CD14-positive monocyte (primary cell): ENCODE measurements around the gene SMPD3. TPM values are rescaled to one million over a fixed set of nuclear protein-coding genes. Genes with fewer than 3 reads are reported as not detected.

Experiments used
- DNase-seq, 3 donors: peaks; one replicate each; pipeline ENCODE4 v3.0.0-alpha.2; 2011 to 2022
- H2AFZ ChIP-seq: 2 replicates; pipeline ENCODE4 v1.6.0; 2012; ENCODE audit warnings: mild to moderate bottlenecking, low read depth, low read length, inconsistent platforms; ENCODE audit not compliant: insufficient read depth, poor library complexity, severe bottlenecking
- H3K27ac ChIP-seq, 2 donors: 1 replicate in 1 of 2; 2 replicates in 1 of 2; pipeline ENCODE4 v1.5.1; 2012 to 2013; ENCODE audit warnings: low read length in 2 of 2, control low read depth in 1 of 2, inconsistent platforms in 1 of 2, low read depth in 1 of 2, mild to moderate bottlenecking in 1 of 2
- H3K27me3 ChIP-seq, 2 donors: one replicate each; pipeline versions ENCODE4 v1.6.0 to v1.6.1; 2011 to 2013; ENCODE audit warnings: low read length in 2 of 2; ENCODE audit not compliant: control insufficient read depth in 2 of 2, insufficient read depth in 2 of 2
- H3K36me3 ChIP-seq, 2 donors: replicated peaks in 1 of 2; 1 replicate in 1 of 2; 2 replicates in 1 of 2; pipeline versions ENCODE4 v1.5.1 to v1.6.1; 2012 to 2013; ENCODE audit warnings: low read length in 2 of 2, control low read depth in 1 of 2, inconsistent platforms in 1 of 2, mild to moderate bottlenecking in 1 of 2; ENCODE audit not compliant: insufficient read depth in 2 of 2, control insufficient read depth in 1 of 2
- H3K4me1 ChIP-seq, 2 donors: 1 replicate in 1 of 2; 2 replicates in 1 of 2; pipeline versions ENCODE4 v1.5.1 to v1.6.1; 2012 to 2013; ENCODE audit warnings: low read length in 2 of 2, control low read depth in 1 of 2, inconsistent platforms in 1 of 2, mild to moderate bottlenecking in 1 of 2, moderate library complexity in 1 of 2; ENCODE audit not compliant: insufficient read depth in 2 of 2, control insufficient read depth in 1 of 2
- H3K4me2 ChIP-seq: replicated peaks from 2 replicates; pipeline ENCODE3; 2012; ENCODE audit warnings: low read length, moderate library complexity, mild to moderate bottlenecking; ENCODE audit not compliant: poor library complexity, severe bottlenecking; ENCODE audit errors: extremely low read depth
- H3K4me3 ChIP-seq, 3 experiments: fragments of 200-600 bp in 1 of 3; sonication (generic) in 1 of 3; replicated peaks in 1 of 3; 1 replicate in 2 of 3; 2 replicates in 1 of 3; pipeline ENCODE4 v1.5.1; 2011 to 2013; ENCODE audit warnings: low read length in 3 of 3, mild to moderate bottlenecking in 3 of 3, control low read depth in 2 of 3, low read depth in 2 of 3, inconsistent platforms in 1 of 3, moderate library complexity in 1 of 3
- H3K79me2 ChIP-seq: 2 replicates; pipeline ENCODE4 v1.6.0; 2012; ENCODE audit warnings: mild to moderate bottlenecking, control low read depth, inconsistent platforms, low read length, moderate library complexity; ENCODE audit not compliant: insufficient read depth
- H3K9ac ChIP-seq: 2 replicates; pipeline ENCODE4 v1.6.0; 2017; ENCODE audit warnings: low read length, mild to moderate bottlenecking; ENCODE audit not compliant: insufficient read depth, poor library complexity, severe bottlenecking
- H3K9me3 ChIP-seq, 2 donors: replicated peaks in 1 of 2; 1 replicate in 1 of 2; 2 replicates in 1 of 2; pipeline versions ENCODE4 v1.5.1 to v1.6.1; 2012 to 2013; ENCODE audit warnings: low read length in 2 of 2, control low read depth in 1 of 2; ENCODE audit not compliant: control insufficient read depth in 1 of 2, insufficient read depth in 1 of 2
- H4K20me1 ChIP-seq: 2 replicates; pipeline ENCODE4 v1.6.0; 2012; ENCODE audit warnings: mild to moderate bottlenecking, low read length, control low read depth, moderate library complexity; ENCODE audit not compliant: insufficient read depth
- H3K27ac Mint-ChIP-seq, 7 donors: one replicate each; pipeline ENCODE4 v1.8.0; 2020; ENCODE audit warnings: mild to moderate bottlenecking in 7 of 7, mixed read lengths in 7 of 7, moderate library complexity in 6 of 7, inconsistent platforms in 2 of 7
- H3K27me3 Mint-ChIP-seq, 3 donors: one replicate each; pipeline ENCODE4 v1.8.0; 2021 to 2022; ENCODE audit warnings: low read depth in 3 of 3, mild to moderate bottlenecking in 3 of 3, mixed read lengths in 3 of 3, moderate library complexity in 3 of 3, inconsistent platforms in 1 of 3
- H3K36me3 Mint-ChIP-seq, 2 donors: one replicate each; pipeline ENCODE4 v1.8.0; 2020; ENCODE audit warnings: mixed read lengths in 2 of 2, inconsistent platforms in 1 of 2, mild to moderate bottlenecking in 1 of 2
- H3K4me1 Mint-ChIP-seq: one replicate; pipeline ENCODE4 v1.8.0; 2020; ENCODE audit warnings: mild to moderate bottlenecking, mixed read lengths
- H3K4me3 Mint-ChIP-seq, 2 donors: one replicate each; pipeline ENCODE4 v1.8.0; 2020; ENCODE audit warnings: mild to moderate bottlenecking in 2 of 2, mixed read lengths in 2 of 2, moderate library complexity in 1 of 2
- H3K9me3 Mint-ChIP-seq, 7 donors: one replicate each; pipeline ENCODE4 v1.8.0; 2020 to 2022; ENCODE audit warnings: mixed read lengths in 7 of 7, mild to moderate bottlenecking in 6 of 7, moderate library complexity in 6 of 7, inconsistent platforms in 2 of 7
- CTCF ChIP-seq: fragments of 200-600 bp; IDR thresholded peaks from one replicate; pipeline ENCODE4 v1.8.0; 2022; ENCODE audit warnings: antibody characterized with exemption, mild to moderate bottlenecking
- WGBS: methylation state at CpG from one replicate; pipeline ENCODE4 v1.1.5; 2013; ENCODE audit warnings: missing lambda C conversion rate; ENCODE audit not compliant: insufficient coverage; 5-methylcytosine and 5-hydroxymethylcytosine counted together
- intact Hi-C, 2 donors: fragments of 100-400 bp; cut with micrococcal nuclease; formaldehyde crosslinking; loops; one replicate each; pipeline versions ENCODE4 v1.15.0 to v1.15.1; 2023
- polyA plus RNA-seq, 3 donors: library from polyadenylated mRNA; depleted of rRNA in 1 of 3; unstranded in 2 of 3; stranded (reverse) in 1 of 3; fragments of 300-500 nt in 2 of 3; fragments of >200 nt in 1 of 3; fragmentation: Illumina TruSeq in 2 of 3; gene quantifications; 1 replicate in 2 of 3; 2 replicates in 1 of 3; pipeline ENCODE4 v1.2.3, GENCODE V29; 2012 to 2021

Gene SMPD3
- polyA plus RNA-seq, 3 donors: 0.40 to 1.1 (median 0.51) TPM

GRCh38 chr16:68383858-68384257 lies 64.5 kb downstream of the SMPD3 start:
- no peaks in the 10 kb centered on the region for H3K36me3 Mint-ChIP-seq
- no peak for DNase-seq
- no peaks in the 10 kb centered on the region for H3K27me3 ChIP-seq
- no peaks in the 10 kb centered on the region for H3K36me3 ChIP-seq
- no peak overlapping the region for H3K4me3 ChIP-seq
- intact Hi-C loops: no loop called here
- WGBS: 100% methylated on average over 3 of the region's 4 CpGs
- H3K4me3 Mint-ChIP-seq: no peak overlapping the region
- peaks cover 9 to 11% of the 10 kb centered on the region in 2 donors for H3K4me1 ChIP-seq
- no peaks in the 10 kb centered on the region for H3K79me2 ChIP-seq
- H3K4me2 ChIP-seq: no peak overlapping the region
- H3K27ac ChIP-seq: no peak overlapping the region
- H3K9me3 Mint-ChIP-seq: peaks cover 0 to 4% (median 0%) of the 10 kb centered on the region in 7 donors
- H4K20me1 ChIP-seq: no peaks in the 10 kb centered on the region
- no peak overlapping the region for H3K9ac ChIP-seq
- H3K9me3 ChIP-seq: no peaks in the 10 kb centered on the region
- H3K4me1 Mint-ChIP-seq: peaks cover 23% of the 10 kb centered on the region
- no peak overlapping the region for H2AFZ ChIP-seq
- peaks cover 2 to 8% (median 6%) of the 10 kb centered on the region in 3 donors for H3K27me3 Mint-ChIP-seq
- TF ChIP-seq CTCF: no peak
- no peak overlapping the region for H3K27ac Mint-ChIP-seq

DNA sequence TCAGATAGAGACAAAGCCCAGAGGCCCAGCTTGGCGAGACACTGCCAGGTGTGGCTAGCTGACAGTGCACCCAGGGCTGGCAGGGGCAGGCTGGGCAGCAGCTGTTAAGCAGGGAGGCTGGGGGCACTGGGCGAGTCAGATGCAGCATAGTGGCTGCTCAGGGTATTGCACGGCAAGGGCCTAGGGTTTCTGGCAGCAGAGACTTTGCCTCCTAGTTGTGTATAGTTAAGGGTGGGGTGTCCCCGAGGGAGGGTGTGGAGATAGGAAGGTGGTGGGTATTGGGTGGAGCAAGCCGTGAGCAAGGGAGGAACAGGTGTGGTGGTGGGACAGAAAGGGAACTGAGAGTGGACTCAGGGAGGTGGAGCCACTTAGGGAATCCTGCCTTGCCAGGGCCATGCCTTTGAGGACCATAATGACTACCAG lies 66.0 kb downstream of the SMPD3 start:
- Mint-ChIP-seq H3K36me3 (no peaks in the 10 kb centered on the region), H3K4me3 (no peak overlapping the region), H3K9me3 (peaks cover 0 to 4% (median 0%) of the 10 kb centered on the region in 7 donors), H3K27ac (no peak overlapping the region), H3K27me3 (peaks cover 6 to 11% (median 7%) of the 10 kb centered on the region in 3 donors), H3K4me1 (peaks cover 28% of the 10 kb centered on the region)
- 69% methylated on average over 5 of the region's 5 CpGs for WGBS
- H3K4me1 ChIP-seq: peaks cover 9 to 11% of the 10 kb centered on the region in 2 donors
- DNase-seq: no peak
- H3K4me3 ChIP-seq: no peak overlapping the region
- H3K36me3 ChIP-seq: no peaks in the 10 kb centered on the region
- no peak overlapping the region for H3K9ac ChIP-seq
- peak; percentile 55 for TF ChIP-seq CTCF
- no peak overlapping the region for H2AFZ ChIP-seq
- no peaks in the 10 kb centered on the region for H4K20me1 ChIP-seq
- H3K4me2 ChIP-seq: no peak overlapping the region
- H3K79me2 ChIP-seq: no peaks in the 10 kb centered on the region
- peaks cover 0 to 2% of the 10 kb centered on the region in 2 donors for H3K27me3 ChIP-seq
- H3K9me3 ChIP-seq: no peaks in the 10 kb centered on the region
- no peak overlapping the region for H3K27ac ChIP-seq
- intact Hi-C loops: no loop called here
